ENCODE measurements around the gene ARMC3.

GRCh38 chr10:23051278-23051677, 123.4 kb downstream of the ARMC3 start:
- TF ChIP-seq, protein P1, sequence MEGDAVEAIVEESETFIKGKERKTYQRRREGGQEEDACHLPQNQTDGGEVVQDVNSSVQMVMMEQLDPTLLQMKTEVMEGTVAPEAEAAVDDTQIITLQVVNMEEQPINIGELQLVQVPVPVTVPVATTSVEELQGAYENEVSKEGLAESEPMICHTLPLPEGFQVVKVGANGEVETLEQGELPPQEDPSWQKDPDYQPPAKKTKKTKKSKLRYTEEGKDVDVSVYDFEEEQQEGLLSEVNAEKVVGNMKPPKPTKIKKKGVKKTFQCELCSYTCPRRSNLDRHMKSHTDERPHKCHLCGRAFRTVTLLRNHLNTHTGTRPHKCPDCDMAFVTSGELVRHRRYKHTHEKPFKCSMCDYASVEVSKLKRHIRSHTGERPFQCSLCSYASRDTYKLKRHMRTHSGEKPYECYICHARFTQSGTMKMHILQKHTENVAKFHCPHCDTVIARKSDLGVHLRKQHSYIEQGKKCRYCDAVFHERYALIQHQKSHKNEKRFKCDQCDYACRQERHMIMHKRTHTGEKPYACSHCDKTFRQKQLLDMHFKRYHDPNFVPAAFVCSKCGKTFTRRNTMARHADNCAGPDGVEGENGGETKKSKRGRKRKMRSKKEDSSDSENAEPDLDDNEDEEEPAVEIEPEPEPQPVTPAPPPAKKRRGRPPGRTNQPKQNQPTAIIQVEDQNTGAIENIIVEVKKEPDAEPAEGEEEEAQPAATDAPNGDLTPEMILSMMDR (IDR thresholded peaks at IDR 0.05), result no peak
- TF ChIP-seq EP300 (IDR thresholded peaks at IDR 0.05) (no peak), POLR2AphosphoS5 (IDR thresholded peaks at IDR 0.05) (no peak), POLR2A (IDR thresholded peaks at IDR 0.05; ENCODE audit: low read depth) (no peak)

Measured in esophagus muscularis mucosa (tissue), 4 donors.